HG02623 (cell line): ENCODE measurements around the gene EEPD1.
"Not testable (repeated sequence)": the region's sequence is repeated elsewhere in the genome, so short reads cannot be mapped to it uniquely, and the experiment has no call there.

ENCODE experiments used
- ATAC-seq: cut with Tn5 transposase; IDR thresholded peaks from one replicate; pipeline ENCODE4 v1.9.1; 2021; ENCODE audit warnings: moderate library complexity; ENCODE audit not compliant: unreplicated experiment

The EEPD1 gene

DNA sequence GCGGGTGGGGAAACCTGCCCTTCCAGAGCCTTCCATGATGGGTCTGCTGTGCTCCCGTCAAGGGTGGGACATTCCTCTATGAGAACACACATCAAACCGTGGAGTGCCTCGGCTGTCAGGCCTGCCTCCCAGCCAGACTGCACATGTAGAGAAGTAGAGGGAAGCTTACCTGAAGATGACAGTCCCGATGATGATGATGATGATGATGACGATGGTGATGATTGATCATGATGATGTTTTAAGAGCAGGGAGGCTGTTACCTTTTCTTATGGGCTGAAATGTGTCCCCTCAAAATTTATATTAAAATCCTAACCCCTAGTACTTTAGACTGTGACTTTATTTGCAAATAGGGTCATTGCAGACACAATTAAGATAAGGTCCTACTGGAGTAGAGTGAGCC, 160.6 kb downstream of the EEPD1 start:
- ATAC-seq: no peak

GRCh38 chr7:36314491-36314890, 161.4 kb downstream of the EEPD1 start:
- no peak for ATAC-seq

- ATAC-seq: no peak
Observed at GRCh38 chr7:36315309-36315944, 162.4 kb downstream of the EEPD1 start.

GRCh38 chr7:36316319-36316718, 163.3 kb downstream of the EEPD1 start:
- ATAC-seq: no peak

- ATAC-seq: no peak
Observed at GRCh38 chr7:36317276-36317675, 164.2 kb downstream of the EEPD1 start.

DNA sequence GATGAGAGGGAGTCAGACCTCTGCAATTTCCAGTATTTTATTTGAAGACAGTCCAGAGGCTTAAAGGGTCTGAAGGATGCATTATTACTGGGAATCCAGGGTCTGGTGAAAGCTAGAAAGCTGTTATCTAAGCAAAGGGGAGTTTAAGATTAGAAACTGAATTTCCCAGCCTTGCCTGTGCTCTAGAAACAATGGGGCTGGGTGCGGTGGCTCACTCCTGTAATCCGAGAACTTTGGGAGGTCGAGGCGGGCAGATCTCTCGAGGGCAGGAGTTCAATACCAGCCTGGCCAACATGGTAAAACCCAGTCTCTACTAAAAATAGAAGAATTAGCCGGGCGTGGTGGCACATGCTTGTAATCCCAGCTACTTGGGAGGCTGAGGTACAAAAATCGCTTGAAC, 165.1 kb downstream of the EEPD1 start:
- no peak for ATAC-seq

- ATAC-seq: not testable (repeated sequence)
Observed at GRCh38 chr7:36321284-36321683, 168.2 kb downstream of the EEPD1 start.

DNA sequence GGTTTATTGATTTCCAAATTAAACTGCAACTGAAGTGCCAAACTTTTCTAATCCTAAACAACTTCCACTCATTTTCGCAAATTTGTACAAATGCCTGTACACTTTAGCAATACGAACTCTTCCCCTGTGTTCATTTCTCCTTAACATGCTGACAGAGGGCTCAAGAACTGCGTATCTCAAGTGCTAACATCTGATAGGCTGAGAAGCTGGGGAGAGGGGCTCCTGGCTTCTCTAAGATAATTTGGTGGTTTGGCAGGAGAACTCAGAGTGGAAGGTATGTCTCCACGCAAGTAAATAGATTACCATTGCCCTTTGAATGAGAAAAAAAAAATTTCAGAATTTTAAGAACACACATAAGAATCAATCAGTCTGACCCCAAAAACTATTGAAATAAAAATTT, 183.3 kb downstream of the EEPD1 start:
- no peak for ATAC-seq

GRCh38 chr7:36338256-36338655, 185.2 kb downstream of the EEPD1 start:
- ATAC-seq: no peak

- no peak for ATAC-seq
Observed at GRCh38 chr7:36343548-36343947, 190.5 kb downstream of the EEPD1 start.

- ATAC-seq: no peak
Observed at GRCh38 chr7:36344622-36345021, 191.6 kb downstream of the EEPD1 start.

DNA sequence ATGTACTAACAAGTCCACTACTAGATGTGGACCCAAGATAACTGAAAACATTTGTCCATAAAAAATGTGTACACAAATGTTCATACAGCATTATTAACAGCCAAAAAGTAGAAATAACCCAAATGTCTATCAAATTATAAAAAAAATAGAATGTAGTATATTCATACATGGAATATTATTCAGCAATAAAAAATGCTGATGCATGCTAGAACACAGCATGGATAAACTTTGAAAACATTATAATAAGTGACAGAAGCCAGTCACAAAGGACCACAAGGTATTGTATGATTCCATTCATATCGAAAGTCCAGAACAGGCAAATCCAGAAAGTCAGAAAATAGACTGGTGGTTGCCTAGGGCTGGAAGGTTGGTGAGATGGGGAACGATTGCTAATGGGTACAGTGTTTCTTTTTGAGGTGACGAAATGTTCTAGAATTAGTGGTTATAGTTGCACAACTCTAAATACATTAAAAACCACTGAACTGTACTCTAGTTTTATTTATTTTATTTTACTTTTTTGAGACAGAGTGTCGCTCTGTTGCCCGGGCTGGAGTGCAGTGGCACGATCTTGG, 193.3 kb downstream of the EEPD1 start:
- ATAC-seq: no peak

- ATAC-seq: no peak
Observed at GRCh38 chr7:36348256-36348655, 195.2 kb downstream of the EEPD1 start.

DNA sequence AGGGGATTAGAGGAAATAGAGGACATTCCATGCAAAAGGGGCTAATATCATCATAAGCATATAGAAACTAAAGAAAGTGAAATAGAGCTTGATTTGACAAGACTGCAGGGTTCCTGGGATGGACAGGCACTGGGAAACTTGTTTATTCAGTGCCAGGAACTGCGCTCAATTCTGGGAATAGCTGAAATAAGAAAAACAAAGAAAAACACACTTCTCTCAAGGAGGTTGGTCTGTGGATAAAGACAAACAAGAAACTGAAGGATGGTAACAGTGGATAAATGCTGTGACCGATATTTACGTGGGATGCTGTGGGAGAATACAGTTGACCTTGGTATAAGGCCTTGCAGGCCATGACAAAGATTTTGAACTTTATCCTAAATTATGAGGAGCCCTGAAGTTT, 195.7 kb downstream of the EEPD1 start:
- no peak for ATAC-seq

DNA sequence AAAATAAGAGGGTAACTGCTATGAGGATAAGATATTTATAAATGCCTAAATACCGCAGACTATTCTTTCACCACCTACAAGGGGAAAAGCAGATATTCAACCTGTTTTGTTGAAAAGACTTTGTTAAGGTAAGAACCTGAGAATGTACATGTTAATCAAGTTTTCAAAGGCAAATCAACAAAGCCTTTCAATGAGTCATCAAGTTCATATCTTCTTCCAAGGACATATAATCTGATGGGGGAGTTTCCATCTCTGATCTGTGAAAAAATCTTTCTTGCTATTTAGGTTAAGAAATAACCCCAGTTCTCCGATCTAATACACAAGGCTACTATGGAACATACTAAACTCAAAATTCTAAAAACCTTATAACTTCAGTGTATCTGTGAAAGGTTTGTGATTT, 196.6 kb downstream of the EEPD1 start:
- ATAC-seq: no peak
